Measurements from ENCODE around the gene GREM2. TPM values are rescaled to one million over a fixed set of nuclear protein-coding genes. Genes with fewer than 3 reads are reported as not detected.

The GREM2 gene
- total and polyA plus RNA-seq, 2 of the 4 experiments (the other 2 are of a cell fraction): 3.0 to 14.2 TPM

DNA sequence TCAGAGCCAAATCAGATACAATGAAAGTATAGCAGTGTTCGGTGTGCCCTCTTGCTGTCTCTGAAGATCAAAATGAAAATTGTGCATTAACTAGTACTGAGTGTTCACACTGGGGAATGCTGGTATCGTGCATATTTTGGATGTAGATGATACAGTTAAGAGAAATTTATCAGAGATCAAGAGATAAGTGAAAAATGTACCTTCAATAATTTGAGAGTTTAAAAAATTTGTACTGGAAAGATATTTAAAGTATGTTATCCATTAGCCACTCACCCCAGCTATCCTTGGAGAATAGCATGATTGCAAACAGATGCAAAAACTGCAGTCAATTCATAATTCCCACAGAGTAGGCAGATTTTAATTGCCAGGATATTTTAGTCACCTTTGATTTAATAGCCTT, 56.4 kb downstream of the GREM2 start:
- no peak for DNase-seq
- no peak overlapping the region for H3K27ac ChIP-seq (ENCODE audit: insufficient read depth, low read length)

More for the DNA sequence above, 56.4 kb downstream of the GREM2 start:
- Histone ChIP-seq H2BK15ac (ENCODE audit: low read depth, low read length) (no peak overlapping the region), H3K18ac (ENCODE audit: low read depth, low read length) (no peak overlapping the region), H3K4me2 (ENCODE audit: low read depth, low read length) (no peak overlapping the region), H2BK5ac (ENCODE audit: low read depth, low read length, poor library complexity, severe bottlenecking) (no peak overlapping the region), H4K8ac (ENCODE audit: low read depth in 2 of 2, low read length in 2 of 2) (no peak overlapping the region), H3K56ac (ENCODE audit: extremely low read depth, insufficient read depth, low read length) (no peak overlapping the region), H3K27me3 (ENCODE audit: control insufficient read depth, insufficient read depth, low read length) (no peaks in the 10 kb centered on the region), H2AFZ (replicated peaks; ENCODE audit: low read length, poor library complexity) (no peak overlapping the region), H3K9me1 (ENCODE audit: insufficient read depth, low read length) (no peaks in the 10 kb centered on the region), H3K4ac (ENCODE audit: low read depth, low read length) (no peak overlapping the region), H3K9me3 (ENCODE audit: control insufficient read depth, insufficient read depth, low read length) (no peaks in the 10 kb centered on the region), H3K23ac (ENCODE audit: low read depth, low read length) (no peak overlapping the region), H3K9ac (ENCODE audit: low read depth, low read length) (no peak overlapping the region), H4K20me1 (ENCODE audit: insufficient read depth, low read length) (no peaks in the 10 kb centered on the region), H3K79me1 (ENCODE audit: low read depth in 1 of 2, low read length in 2 of 2) (peaks cover 0 to 8% of the 10 kb centered on the region in 2 experiments; a peak in 2 of 4 replicates), H4K91ac (ENCODE audit: insufficient read depth, low read depth, low read length) (no peak overlapping the region), H3K4me3 (ENCODE audit: insufficient read depth, low read depth, low read length) (no peak overlapping the region), H3K14ac (replicated peaks; ENCODE audit: low read depth, low read length) (no peak overlapping the region), H2BK120ac (ENCODE audit: low read depth, low read length) (no peak overlapping the region), H2AK9ac (replicated peaks; ENCODE audit: low read depth, low read length, poor library complexity) (no peak overlapping the region), H2BK20ac (ENCODE audit: low read depth, low read length) (no peak overlapping the region), H4K5ac (ENCODE audit: low read depth, low read length) (no peak overlapping the region), H3K36me3 (ENCODE audit: control insufficient read depth, insufficient read depth, low read length) (no peaks in the 10 kb centered on the region), H3K4me1 (ENCODE audit: control insufficient read depth, insufficient read depth, low read length) (no peaks in the 10 kb centered on the region), H2AK5ac (ENCODE audit: low read depth, low read length) (no peak overlapping the region)
- dilution Hi-C loops (cut with HindIII; ENCODE audit: low sequenced_read_pairs, unreplicated experiment): no loop called here
- TF ChIP-seq MAFK (IDR thresholded peaks at IDR 0.05; ENCODE audit: low read depth, low read length) (no peak), SMC3 (IDR thresholded peaks at IDR 0.05; ENCODE audit: low read depth, low read length) (no peak), BHLHE40 (IDR thresholded peaks at IDR 0.05; ENCODE audit: low read depth, low read length) (no peak), MXI1 (IDR thresholded peaks at IDR 0.05; ENCODE audit: borderline replicate concordance, low read depth, low read length) (no peak), FOS (IDR thresholded peaks at IDR 0.05; ENCODE audit: low read depth, low read length) (no peak), RCOR1 (IDR thresholded peaks at IDR 0.05; ENCODE audit: insufficient replicate concordance, low read length) (no peak), CHD1 (IDR thresholded peaks at IDR 0.05; ENCODE audit: low read depth, low read length) (no peak), USF2 (IDR thresholded peaks at IDR 0.05; ENCODE audit: low read depth, low read length) (no peak), RFX5 (IDR thresholded peaks at IDR 0.05; ENCODE audit: low read depth, low read length) (no peak), MAZ (IDR thresholded peaks at IDR 0.05; ENCODE audit: borderline replicate concordance, low read depth, low read length) (no peak), CEBPB (IDR thresholded peaks at IDR 0.05; ENCODE audit: low read depth, low read length) (no peak), RAD21 (IDR thresholded peaks at IDR 0.05; ENCODE audit: low read length) (no peak), NFE2L2 (IDR thresholded peaks at IDR 0.05; ENCODE audit: low read depth, low read length) (no peak)
- TF ChIP-seq, protein P1, sequence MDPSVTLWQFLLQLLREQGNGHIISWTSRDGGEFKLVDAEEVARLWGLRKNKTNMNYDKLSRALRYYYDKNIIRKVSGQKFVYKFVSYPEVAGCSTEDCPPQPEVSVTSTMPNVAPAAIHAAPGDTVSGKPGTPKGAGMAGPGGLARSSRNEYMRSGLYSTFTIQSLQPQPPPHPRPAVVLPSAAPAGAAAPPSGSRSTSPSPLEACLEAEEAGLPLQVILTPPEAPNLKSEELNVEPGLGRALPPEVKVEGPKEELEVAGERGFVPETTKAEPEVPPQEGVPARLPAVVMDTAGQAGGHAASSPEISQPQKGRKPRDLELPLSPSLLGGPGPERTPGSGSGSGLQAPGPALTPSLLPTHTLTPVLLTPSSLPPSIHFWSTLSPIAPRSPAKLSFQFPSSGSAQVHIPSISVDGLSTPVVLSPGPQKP (IDR thresholded peaks at IDR 0.05; ENCODE audit: borderline replicate concordance, low read depth, low read length): no peak
- TF ChIP-seq, protein P2, sequence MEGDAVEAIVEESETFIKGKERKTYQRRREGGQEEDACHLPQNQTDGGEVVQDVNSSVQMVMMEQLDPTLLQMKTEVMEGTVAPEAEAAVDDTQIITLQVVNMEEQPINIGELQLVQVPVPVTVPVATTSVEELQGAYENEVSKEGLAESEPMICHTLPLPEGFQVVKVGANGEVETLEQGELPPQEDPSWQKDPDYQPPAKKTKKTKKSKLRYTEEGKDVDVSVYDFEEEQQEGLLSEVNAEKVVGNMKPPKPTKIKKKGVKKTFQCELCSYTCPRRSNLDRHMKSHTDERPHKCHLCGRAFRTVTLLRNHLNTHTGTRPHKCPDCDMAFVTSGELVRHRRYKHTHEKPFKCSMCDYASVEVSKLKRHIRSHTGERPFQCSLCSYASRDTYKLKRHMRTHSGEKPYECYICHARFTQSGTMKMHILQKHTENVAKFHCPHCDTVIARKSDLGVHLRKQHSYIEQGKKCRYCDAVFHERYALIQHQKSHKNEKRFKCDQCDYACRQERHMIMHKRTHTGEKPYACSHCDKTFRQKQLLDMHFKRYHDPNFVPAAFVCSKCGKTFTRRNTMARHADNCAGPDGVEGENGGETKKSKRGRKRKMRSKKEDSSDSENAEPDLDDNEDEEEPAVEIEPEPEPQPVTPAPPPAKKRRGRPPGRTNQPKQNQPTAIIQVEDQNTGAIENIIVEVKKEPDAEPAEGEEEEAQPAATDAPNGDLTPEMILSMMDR (conservative IDR thresholded peaks at IDR 0.05; ENCODE audit: low read depth, low read length): no peak
- ChIA-PET POLR2A (ENCODE audit: unreplicated experiment) (no interaction called here), CTCF (no interaction called here)
- intact Hi-C loops (cut with micrococcal nuclease): no loop called here
- no CpG with 5 or more reads among the region's 2 CpGs for WGBS, 2 experiments (ENCODE audit: extremely low coverage in 2 of 2, insufficient read length in 1 of 2)
- in situ Hi-C loops (cut with MboI; ENCODE audit: low sequenced_read_pairs): no loop called here
- ATAC-seq (ENCODE audit: low read depth): no peak
- BruUV-seq (replicated peaks): no TSS peak

Measured in IMR-90 (cell line).